SKM-1 treated with dmso at 0.1 percent for 144 hours (cell line): Measurements from ENCODE around the gene TPGS1.
A peak's percentile ranks its signal among the peaks of the same experiment; 100 is the strongest.

Source experiments
- DNase-seq: peaks from one replicate; lab custom pipeline; 2025; ENCODE audit not compliant: unreplicated experiment; lab: John Stamatoyannopoulos, UW

TPGS1 gene

GRCh38 chr19:538641-539428 lies 31.5 kb downstream of the TPGS1 start:
- DNase-seq: no peak

- DNase-seq: no peak
Measured at GRCh38 chr19:539429-540030, 32.2 kb downstream of the TPGS1 start.

GRCh38 chr19:540867-541637 lies 33.8 kb downstream of the TPGS1 start:
- DNase-seq: no peak

- no peak for DNase-seq
Measured at GRCh38 chr19:541699-542098, 34.4 kb downstream of the TPGS1 start.

- DNase-seq: no peak
Measured at GRCh38 chr19:542173-542866, 35.0 kb downstream of the TPGS1 start.

GRCh38 chr19:543910-544608 lies 36.8 kb downstream of the TPGS1 start, which contains the start of gene GZMM:
GZMM (plus strand) TSS chr19:544053; CDS start chr19:544072, 19 bp downstream.
- no peak for DNase-seq

- DNase-seq: no peak
Measured at GRCh38 chr19:547117-547516, 39.8 kb downstream of the TPGS1 start.

GRCh38 chr19:547836-548720 lies 40.8 kb downstream of the TPGS1 start:
- DNase-seq: no peak

GRCh38 chr19:548886-549830 lies 41.9 kb downstream of the TPGS1 start:
- DNase-seq: no peak

GRCh38 chr19:554817-555216 lies 47.5 kb downstream of the TPGS1 start:
- DNase-seq: no peak

GRCh38 chr19:555474-555808 lies 48.1 kb downstream of the TPGS1 start:
- no peak for DNase-seq

- no peak for DNase-seq
Measured at GRCh38 chr19:556611-557382, 49.5 kb downstream of the TPGS1 start.

- no peak for DNase-seq
Measured at GRCh38 chr19:558770-559439, 51.6 kb downstream of the TPGS1 start.

- DNase-seq: no peak
Measured at GRCh38 chr19:560121-560520, 52.8 kb downstream of the TPGS1 start.

GRCh38 chr19:566403-566802 lies 59.1 kb downstream of the TPGS1 start:
- DNase-seq: peak; percentile 93

- DNase-seq: no peak
Measured at GRCh38 chr19:566844-567243, 59.5 kb downstream of the TPGS1 start.

- DNase-seq: no peak
Measured at GRCh38 chr19:567296-567900, 60.1 kb downstream of the TPGS1 start.
